Measurements from ENCODE around the gene CMSS1. TPM values are rescaled to one million over a fixed set of nuclear protein-coding genes. Genes with fewer than 3 reads are reported as not detected.

CMSS1 gene
- total and polyA plus RNA-seq, 4 donors, result 3.8 to 19.5 (median 7.5) TPM

DNA sequence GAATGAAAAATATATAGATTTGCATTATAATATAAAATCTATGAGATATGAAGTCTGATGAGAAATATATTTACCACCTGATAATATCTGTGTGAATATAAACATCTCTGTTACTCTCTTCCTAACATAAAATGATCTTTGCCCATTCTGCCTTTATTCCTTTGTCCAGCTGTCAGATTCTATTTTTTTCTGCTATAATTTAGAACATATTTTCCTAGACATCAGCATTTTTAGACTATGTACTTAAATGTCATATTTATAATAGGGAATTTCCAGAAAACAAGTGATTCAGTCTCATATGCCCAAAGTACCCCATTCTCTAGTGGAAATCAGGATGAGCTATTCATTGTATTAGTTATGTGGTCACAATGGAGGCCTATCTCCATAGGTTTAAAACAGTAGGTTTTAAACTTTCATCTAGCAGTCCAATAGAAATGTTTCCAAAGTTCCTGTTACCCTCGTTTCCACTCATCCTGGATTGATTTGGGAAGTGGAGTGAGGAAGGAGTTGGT, 213.3 kb downstream of the CMSS1 start:
- H3K9ac ChIP-seq (ENCODE audit: low read depth in 1 of 2, low read length in 2 of 2), result no peak overlapping the region
- TF ChIP-seq, protein P1, sequence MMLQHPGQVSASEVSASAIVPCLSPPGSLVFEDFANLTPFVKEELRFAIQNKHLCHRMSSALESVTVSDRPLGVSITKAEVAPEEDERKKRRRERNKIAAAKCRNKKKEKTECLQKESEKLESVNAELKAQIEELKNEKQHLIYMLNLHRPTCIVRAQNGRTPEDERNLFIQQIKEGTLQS (IDR thresholded peaks at IDR 0.05), result no peak
- TF ChIP-seq, protein P2, sequence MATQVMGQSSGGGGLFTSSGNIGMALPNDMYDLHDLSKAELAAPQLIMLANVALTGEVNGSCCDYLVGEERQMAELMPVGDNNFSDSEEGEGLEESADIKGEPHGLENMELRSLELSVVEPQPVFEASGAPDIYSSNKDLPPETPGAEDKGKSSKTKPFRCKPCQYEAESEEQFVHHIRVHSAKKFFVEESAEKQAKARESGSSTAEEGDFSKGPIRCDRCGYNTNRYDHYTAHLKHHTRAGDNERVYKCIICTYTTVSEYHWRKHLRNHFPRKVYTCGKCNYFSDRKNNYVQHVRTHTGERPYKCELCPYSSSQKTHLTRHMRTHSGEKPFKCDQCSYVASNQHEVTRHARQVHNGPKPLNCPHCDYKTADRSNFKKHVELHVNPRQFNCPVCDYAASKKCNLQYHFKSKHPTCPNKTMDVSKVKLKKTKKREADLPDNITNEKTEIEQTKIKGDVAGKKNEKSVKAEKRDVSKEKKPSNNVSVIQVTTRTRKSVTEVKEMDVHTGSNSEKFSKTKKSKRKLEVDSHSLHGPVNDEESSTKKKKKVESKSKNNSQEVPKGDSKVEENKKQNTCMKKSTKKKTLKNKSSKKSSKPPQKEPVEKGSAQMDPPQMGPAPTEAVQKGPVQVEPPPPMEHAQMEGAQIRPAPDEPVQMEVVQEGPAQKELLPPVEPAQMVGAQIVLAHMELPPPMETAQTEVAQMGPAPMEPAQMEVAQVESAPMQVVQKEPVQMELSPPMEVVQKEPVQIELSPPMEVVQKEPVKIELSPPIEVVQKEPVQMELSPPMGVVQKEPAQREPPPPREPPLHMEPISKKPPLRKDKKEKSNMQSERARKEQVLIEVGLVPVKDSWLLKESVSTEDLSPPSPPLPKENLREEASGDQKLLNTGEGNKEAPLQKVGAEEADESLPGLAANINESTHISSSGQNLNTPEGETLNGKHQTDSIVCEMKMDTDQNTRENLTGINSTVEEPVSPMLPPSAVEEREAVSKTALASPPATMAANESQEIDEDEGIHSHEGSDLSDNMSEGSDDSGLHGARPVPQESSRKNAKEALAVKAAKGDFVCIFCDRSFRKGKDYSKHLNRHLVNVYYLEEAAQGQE (IDR thresholded peaks at IDR 0.05), result no peak
- no peak for TF ChIP-seq GABPA (IDR thresholded peaks at IDR 0.05 in 1 of 2, conservative IDR thresholded peaks at IDR 0.05 in 1 of 2)
- TF ChIP-seq RXRA (IDR thresholded peaks at IDR 0.05), result no peak
- H3K27ac ChIP-seq (ENCODE audit: low read depth in 1 of 2, low read length in 2 of 2), result no peak overlapping the region
- WGBS, result 88% methylated on average over 1 of the region's 1 CpG
- H3K27me3 ChIP-seq (ENCODE audit: control insufficient read depth in 4 of 4, insufficient read depth in 4 of 4, low read length in 3 of 4), result no peaks in the 10 kb centered on the region
- no peak overlapping the region for H3K4me3 ChIP-seq (ENCODE audit: low read depth in 1 of 3, low read length in 3 of 3)
- H3K9me3 ChIP-seq (ENCODE audit: control insufficient read depth in 4 of 4, low read length in 3 of 4), result no peaks in the 10 kb centered on the region
- no peak for DNase-seq (ENCODE audit: low spot score)
- no peaks in the 10 kb centered on the region for H3K4me1 ChIP-seq (ENCODE audit: control insufficient read depth in 4 of 4, insufficient read depth in 4 of 4, low read length in 3 of 4)
- H3K36me3 ChIP-seq (ENCODE audit: control insufficient read depth in 4 of 4, insufficient read depth in 3 of 4, low read depth in 1 of 4, low read length in 3 of 4), result no peaks in the 10 kb centered on the region

DNA sequence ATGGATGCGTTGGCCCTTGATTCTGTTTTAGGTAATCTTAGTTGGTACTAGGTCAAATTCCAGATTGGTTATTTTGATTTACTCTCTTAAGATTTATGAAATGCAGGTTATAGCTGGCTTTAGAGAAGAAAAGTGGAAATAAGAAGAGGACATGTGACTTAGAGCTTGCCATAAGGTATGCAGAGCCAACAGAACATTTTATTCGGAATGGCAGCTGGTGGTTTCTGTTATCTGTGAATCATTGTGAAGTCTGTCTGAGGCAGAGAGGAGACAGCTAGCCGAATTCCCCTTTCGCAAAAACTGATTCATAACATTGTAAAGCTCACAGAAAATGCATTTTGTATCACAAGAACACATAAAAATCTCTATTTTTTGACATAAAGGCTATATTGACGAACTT, 214.6 kb downstream of the CMSS1 start:
- WGBS, result 82% methylated on average over 5 of the region's 5 CpGs

More for the DNA sequence above, 214.6 kb downstream of the CMSS1 start:
- H3K27me3 ChIP-seq (ENCODE audit: control insufficient read depth in 4 of 4, insufficient read depth in 4 of 4, low read length in 3 of 4), result no peaks in the 10 kb centered on the region
- no peaks in the 10 kb centered on the region for H3K36me3 ChIP-seq (ENCODE audit: control insufficient read depth in 4 of 4, insufficient read depth in 3 of 4, low read depth in 1 of 4, low read length in 3 of 4)
- no peak for DNase-seq (ENCODE audit: low spot score)
- H3K9ac ChIP-seq (ENCODE audit: low read depth in 1 of 2, low read length in 2 of 2), result no peak overlapping the region
- H3K27ac ChIP-seq (ENCODE audit: low read depth in 1 of 2, low read length in 2 of 2), result no peak overlapping the region
- no peaks in the 10 kb centered on the region for H3K9me3 ChIP-seq (ENCODE audit: control insufficient read depth in 4 of 4, low read length in 3 of 4)
- no peak overlapping the region for H3K4me3 ChIP-seq (ENCODE audit: low read depth in 1 of 3, low read length in 3 of 3)
- no peak for TF ChIP-seq RAD21 (IDR thresholded peaks at IDR 0.05)
- no peak for TF ChIP-seq FOXA1 (IDR thresholded peaks at IDR 0.05)
- TF ChIP-seq, protein P3, sequence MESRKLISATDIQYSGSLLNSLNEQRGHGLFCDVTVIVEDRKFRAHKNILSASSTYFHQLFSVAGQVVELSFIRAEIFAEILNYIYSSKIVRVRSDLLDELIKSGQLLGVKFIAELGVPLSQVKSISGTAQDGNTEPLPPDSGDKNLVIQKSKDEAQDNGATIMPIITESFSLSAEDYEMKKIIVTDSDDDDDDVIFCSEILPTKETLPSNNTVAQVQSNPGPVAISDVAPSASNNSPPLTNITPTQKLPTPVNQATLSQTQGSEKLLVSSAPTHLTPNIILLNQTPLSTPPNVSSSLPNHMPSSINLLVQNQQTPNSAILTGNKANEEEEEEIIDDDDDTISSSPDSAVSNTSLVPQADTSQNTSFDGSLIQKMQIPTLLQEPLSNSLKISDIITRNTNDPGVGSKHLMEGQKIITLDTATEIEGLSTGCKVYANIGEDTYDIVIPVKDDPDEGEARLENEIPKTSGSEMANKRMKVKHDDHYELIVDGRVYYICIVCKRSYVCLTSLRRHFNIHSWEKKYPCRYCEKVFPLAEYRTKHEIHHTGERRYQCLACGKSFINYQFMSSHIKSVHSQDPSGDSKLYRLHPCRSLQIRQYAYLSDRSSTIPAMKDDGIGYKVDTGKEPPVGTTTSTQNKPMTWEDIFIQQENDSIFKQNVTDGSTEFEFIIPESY (IDR thresholded peaks at IDR 0.05), result no peak
- no peak for TF ChIP-seq SP1 (IDR thresholded peaks at IDR 0.05)
- TF ChIP-seq GABPA (IDR thresholded peaks at IDR 0.05 in 1 of 2, conservative IDR thresholded peaks at IDR 0.05 in 1 of 2), result no peak
- no peak for TF ChIP-seq HNF4G (IDR thresholded peaks at IDR 0.05)
- no peak for TF ChIP-seq YY1 (IDR thresholded peaks at IDR 0.05)
- TF ChIP-seq NR2F2 (IDR thresholded peaks at IDR 0.05), result no peak
- TF ChIP-seq, protein P4, sequence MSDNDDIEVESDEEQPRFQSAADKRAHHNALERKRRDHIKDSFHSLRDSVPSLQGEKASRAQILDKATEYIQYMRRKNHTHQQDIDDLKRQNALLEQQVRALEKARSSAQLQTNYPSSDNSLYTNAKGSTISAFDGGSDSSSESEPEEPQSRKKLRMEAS (IDR thresholded peaks at IDR 0.05), result no peak
- no peak for TF ChIP-seq TAF1 (conservative IDR thresholded peaks at IDR 0.05)
- no peak for TF ChIP-seq FOXA2 (IDR thresholded peaks at IDR 0.05)
- TF ChIP-seq EGR1 (IDR thresholded peaks at IDR 0.05; ENCODE audit: low read depth in 2 of 2), result no peak
- no peak for TF ChIP-seq RXRA (IDR thresholded peaks at IDR 0.05)
- TF ChIP-seq HNF4A (conservative IDR thresholded peaks at IDR 0.05), result no peak
- TF ChIP-seq JUND (IDR thresholded peaks at IDR 0.05), result no peak
- TF ChIP-seq, protein P5, sequence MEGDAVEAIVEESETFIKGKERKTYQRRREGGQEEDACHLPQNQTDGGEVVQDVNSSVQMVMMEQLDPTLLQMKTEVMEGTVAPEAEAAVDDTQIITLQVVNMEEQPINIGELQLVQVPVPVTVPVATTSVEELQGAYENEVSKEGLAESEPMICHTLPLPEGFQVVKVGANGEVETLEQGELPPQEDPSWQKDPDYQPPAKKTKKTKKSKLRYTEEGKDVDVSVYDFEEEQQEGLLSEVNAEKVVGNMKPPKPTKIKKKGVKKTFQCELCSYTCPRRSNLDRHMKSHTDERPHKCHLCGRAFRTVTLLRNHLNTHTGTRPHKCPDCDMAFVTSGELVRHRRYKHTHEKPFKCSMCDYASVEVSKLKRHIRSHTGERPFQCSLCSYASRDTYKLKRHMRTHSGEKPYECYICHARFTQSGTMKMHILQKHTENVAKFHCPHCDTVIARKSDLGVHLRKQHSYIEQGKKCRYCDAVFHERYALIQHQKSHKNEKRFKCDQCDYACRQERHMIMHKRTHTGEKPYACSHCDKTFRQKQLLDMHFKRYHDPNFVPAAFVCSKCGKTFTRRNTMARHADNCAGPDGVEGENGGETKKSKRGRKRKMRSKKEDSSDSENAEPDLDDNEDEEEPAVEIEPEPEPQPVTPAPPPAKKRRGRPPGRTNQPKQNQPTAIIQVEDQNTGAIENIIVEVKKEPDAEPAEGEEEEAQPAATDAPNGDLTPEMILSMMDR (IDR thresholded peaks at IDR 0.05; ENCODE audit: low read depth, low read length, missing input control), result no peak
- TF ChIP-seq, protein P2 (IDR thresholded peaks at IDR 0.05), result no peak
- H3K4me1 ChIP-seq (ENCODE audit: control insufficient read depth in 4 of 4, insufficient read depth in 4 of 4, low read length in 3 of 4), result no peaks in the 10 kb centered on the region
